HEK293 (cell line): Measurements from ENCODE around the gene ITPR2.

Source experiments
- CTCF ChIA-PET: fragments of 350-600 bp; formaldehyde crosslinking; extraction: SDS; loops from one replicate; lab custom pipeline; 2021; ENCODE audit warnings: antibody characterized with exemption; lab: Yijun Ruan, JAX
- POLR2A ChIA-PET: fragments of 300-600 bp; formaldehyde crosslinking; extraction: SDS; loops from one replicate; lab custom pipeline; 2020; ENCODE audit warnings: antibody characterized with exemption, inconsistent platforms; lab: Yijun Ruan, JAX
- H3K27ac ChIP-seq: fragments of 200-500 bp; sonication (Bioruptor generic); 2 replicates; pipeline ENCODE4 v1.5.1; 2014; ENCODE audit warnings: low read depth, low read length, control low read depth, inconsistent platforms; ENCODE audit errors: extremely low read depth
- H3K36me3 ChIP-seq, 2 experiments: fragments of 200-500 bp in 1 of 2; sonication (Bioruptor generic) in 1 of 2; 1 replicate in 1 of 2; 2 replicates in 1 of 2; pipeline ENCODE4 v1.5.1; 2014 to 2017; ENCODE audit warnings: inconsistent platforms in 2 of 2, low read length in 2 of 2; ENCODE audit not compliant: control insufficient read depth in 2 of 2, insufficient read depth in 1 of 2
- H3K4me1 ChIP-seq: fragments of 200-500 bp; sonication (Bioruptor generic); 2 replicates; pipeline ENCODE4 v1.5.1; 2014; ENCODE audit warnings: mild to moderate bottlenecking, low read length, inconsistent platforms; ENCODE audit not compliant: control insufficient read depth, insufficient read depth
- H3K4me3 ChIP-seq: 2 replicates; pipeline ENCODE4 v1.5.1; 2011; ENCODE audit warnings: low read depth, mild to moderate bottlenecking, control low read depth, low read length, moderate library complexity
- H3K9me3 ChIP-seq: fragments of 200-500 bp; sonication (Bioruptor generic); 2 replicates; pipeline ENCODE4 v1.5.1; 2014; ENCODE audit warnings: low read depth, low read length, inconsistent platforms; ENCODE audit not compliant: control insufficient read depth, insufficient read depth
- SCRT2 ChIP-seq: fragments of 450-650 bp; formaldehyde crosslinking; IDR thresholded peaks from 2 replicates; pipeline ENCODE4 v1.5.1; 2016; ENCODE audit warnings: missing biosample characterization, missing genetic modification characterization
- SP7 ChIP-seq: fragments of 450-650 bp; formaldehyde crosslinking; IDR thresholded peaks from 2 replicates; pipeline ENCODE4 v1.5.1; 2016; ENCODE audit warnings: missing biosample characterization, missing genetic modification characterization
- ZBTB20 ChIP-seq: fragments of 450-650 bp; formaldehyde crosslinking; IDR thresholded peaks from 2 replicates; pipeline ENCODE4 v1.5.1; 2016; ENCODE audit warnings: missing biosample characterization, missing genetic modification characterization
- ZNF146 ChIP-seq: fragments of 450-650 bp; formaldehyde crosslinking; IDR thresholded peaks from 2 replicates; pipeline ENCODE4 v1.5.1; 2016; ENCODE audit warnings: missing biosample characterization, missing genetic modification characterization
- ZNF155 ChIP-seq: fragments of 450-650 bp; formaldehyde crosslinking; IDR thresholded peaks from 2 replicates; pipeline ENCODE4 v1.5.1; 2016; ENCODE audit warnings: missing biosample characterization, missing genetic modification characterization
- ZNF174 ChIP-seq: fragments of 450-650 bp; formaldehyde crosslinking; IDR thresholded peaks from 2 replicates; pipeline ENCODE4 v1.5.0; 2017; ENCODE audit warnings: missing biosample characterization, mild to moderate bottlenecking, missing genetic modification characterization
- ZNF19 ChIP-seq: fragments of 450-650 bp; formaldehyde crosslinking; IDR thresholded peaks from 2 replicates; pipeline ENCODE4; 2016; ENCODE audit warnings: missing biosample characterization, missing genetic modification characterization, low read depth
- ZNF350 ChIP-seq: fragments of 450-650 bp; formaldehyde crosslinking; IDR thresholded peaks from 2 replicates; pipeline ENCODE4 v1.5.0; 2017; ENCODE audit warnings: missing biosample characterization, mild to moderate bottlenecking, missing genetic modification characterization
- ZNF596 ChIP-seq: fragments of 450-650 bp; IDR thresholded peaks from 2 replicates; pipeline ENCODE4 v1.5.0; 2018; ENCODE audit warnings: missing biosample characterization, mild to moderate bottlenecking, missing genetic modification characterization, moderate library complexity
- TF ChIP-seq, protein P1 (sequence below): fragments of 450-650 bp; formaldehyde crosslinking; IDR thresholded peaks from 2 replicates; pipeline ENCODE4 v1.5.1; 2016; ENCODE audit warnings: missing biosample characterization, missing genetic modification characterization
- TF ChIP-seq, protein P2 (sequence below): fragments of 450-650 bp; formaldehyde crosslinking; IDR thresholded peaks from 2 replicates; pipeline ENCODE4 v1.5.1; 2016; ENCODE audit warnings: missing biosample characterization, missing genetic modification characterization
- TF ChIP-seq, protein P3 (sequence below): fragments of 450-650 bp; IDR thresholded peaks from 2 replicates; pipeline ENCODE4 v1.5.1; 2018; ENCODE audit warnings: missing biosample characterization, mild to moderate bottlenecking, missing genetic modification characterization
- TF ChIP-seq, protein P4 (sequence below): fragments of 450-650 bp; formaldehyde crosslinking; IDR thresholded peaks from 2 replicates; pipeline ENCODE4 v1.5.1; 2016; ENCODE audit warnings: missing biosample characterization, missing genetic modification characterization, low read depth
- TF ChIP-seq, protein P5 (sequence below): fragments of 450-650 bp; formaldehyde crosslinking; IDR thresholded peaks from 2 replicates; pipeline ENCODE4 v1.5.1; 2016; ENCODE audit warnings: missing biosample characterization, missing genetic modification characterization
- TF ChIP-seq, protein P6 (sequence below): fragments of 450-650 bp; formaldehyde crosslinking; IDR thresholded peaks from 2 replicates; pipeline ENCODE4 v1.5.1; 2017; ENCODE audit warnings: missing biosample characterization, missing genetic modification characterization

ITPR2 gene

DNA sequence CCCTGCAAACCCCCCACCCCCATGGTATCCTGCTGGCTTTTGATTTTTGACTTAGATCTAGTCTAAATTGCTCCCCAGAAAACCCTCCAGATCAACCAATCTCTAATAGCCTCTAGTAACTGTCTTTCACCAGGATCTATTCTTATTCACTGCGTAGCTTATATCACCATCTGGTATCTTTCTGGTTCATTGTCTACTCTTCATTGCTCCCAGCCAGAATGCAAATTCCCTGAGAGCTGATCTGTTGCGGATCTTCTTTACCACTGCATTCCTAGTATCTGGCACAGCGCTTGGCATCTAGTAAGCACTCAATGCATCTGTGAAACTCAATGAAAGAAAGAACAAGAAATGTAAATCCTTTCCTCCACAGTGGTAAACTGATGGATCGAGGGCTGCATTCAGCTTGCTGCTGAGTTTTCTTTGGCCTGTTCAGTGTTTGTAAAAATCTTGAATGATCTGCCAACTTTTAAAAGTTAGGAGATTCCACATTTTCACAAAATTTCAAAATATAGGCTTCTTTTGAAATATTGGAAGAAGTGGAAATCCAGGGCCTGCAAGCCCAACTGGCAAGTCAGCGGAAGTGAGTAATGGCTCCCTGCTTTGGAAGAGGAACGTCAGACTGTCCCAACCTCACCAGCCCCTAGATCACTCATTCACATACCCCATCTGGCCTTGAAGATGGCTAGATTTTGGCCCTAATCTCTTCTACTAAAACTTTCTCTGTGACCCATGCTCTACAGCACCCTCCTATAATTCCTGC, 363.4 kb downstream of the ITPR2 start:
- TF ChIP-seq, protein P1, sequence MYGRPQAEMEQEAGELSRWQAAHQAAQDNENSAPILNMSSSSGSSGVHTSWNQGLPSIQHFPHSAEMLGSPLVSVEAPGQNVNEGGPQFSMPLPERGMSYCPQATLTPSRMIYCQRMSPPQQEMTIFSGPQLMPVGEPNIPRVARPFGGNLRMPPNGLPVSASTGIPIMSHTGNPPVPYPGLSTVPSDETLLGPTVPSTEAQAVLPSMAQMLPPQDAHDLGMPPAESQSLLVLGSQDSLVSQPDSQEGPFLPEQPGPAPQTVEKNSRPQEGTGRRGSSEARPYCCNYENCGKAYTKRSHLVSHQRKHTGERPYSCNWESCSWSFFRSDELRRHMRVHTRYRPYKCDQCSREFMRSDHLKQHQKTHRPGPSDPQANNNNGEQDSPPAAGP (tag by site-specific recombination), result no peak
- TF ChIP-seq ZNF350 (no peak), ZNF155 (tag by site-specific recombination) (no peak)
- TF ChIP-seq, protein P2, sequence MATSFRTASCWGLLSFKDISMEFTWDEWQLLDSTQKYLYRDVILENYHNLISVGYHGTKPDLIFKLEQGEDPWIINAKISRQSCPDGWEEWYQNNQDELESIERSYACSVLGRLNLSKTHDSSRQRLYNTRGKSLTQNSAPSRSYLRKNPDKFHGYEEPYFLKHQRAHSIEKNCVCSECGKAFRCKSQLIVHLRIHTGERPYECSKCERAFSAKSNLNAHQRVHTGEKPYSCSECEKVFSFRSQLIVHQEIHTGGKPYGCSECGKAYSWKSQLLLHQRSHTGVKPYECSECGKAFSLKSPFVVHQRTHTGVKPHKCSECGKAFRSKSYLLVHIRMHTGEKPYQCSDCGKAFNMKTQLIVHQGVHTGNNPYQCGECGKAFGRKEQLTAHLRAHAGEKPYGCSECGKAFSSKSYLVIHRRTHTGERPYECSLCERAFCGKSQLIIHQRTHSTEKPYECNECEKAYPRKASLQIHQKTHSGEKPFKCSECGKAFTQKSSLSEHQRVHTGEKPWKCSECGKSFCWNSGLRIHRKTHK (tag by site-specific recombination), result no peak
- TF ChIP-seq, protein P3, sequence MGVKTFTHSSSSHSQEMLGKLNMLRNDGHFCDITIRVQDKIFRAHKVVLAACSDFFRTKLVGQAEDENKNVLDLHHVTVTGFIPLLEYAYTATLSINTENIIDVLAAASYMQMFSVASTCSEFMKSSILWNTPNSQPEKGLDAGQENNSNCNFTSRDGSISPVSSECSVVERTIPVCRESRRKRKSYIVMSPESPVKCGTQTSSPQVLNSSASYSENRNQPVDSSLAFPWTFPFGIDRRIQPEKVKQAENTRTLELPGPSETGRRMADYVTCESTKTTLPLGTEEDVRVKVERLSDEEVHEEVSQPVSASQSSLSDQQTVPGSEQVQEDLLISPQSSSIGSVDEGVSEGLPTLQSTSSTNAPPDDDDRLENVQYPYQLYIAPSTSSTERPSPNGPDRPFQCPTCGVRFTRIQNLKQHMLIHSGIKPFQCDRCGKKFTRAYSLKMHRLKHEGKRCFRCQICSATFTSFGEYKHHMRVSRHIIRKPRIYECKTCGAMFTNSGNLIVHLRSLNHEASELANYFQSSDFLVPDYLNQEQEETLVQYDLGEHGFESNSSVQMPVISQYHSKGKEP (tag by site-specific recombination), result no peak
- Histone ChIP-seq H3K36me3 (no peaks in the 10 kb centered on the region; a peak in 1 of 3 replicates), H3K4me1 (no peaks in the 10 kb centered on the region), H3K27ac (no peak overlapping the region), H3K4me3 (no peak overlapping the region), H3K9me3 (no peaks in the 10 kb centered on the region)
- CTCF ChIA-PET, result no interaction called here
- POLR2A ChIA-PET, result no interaction called here

DNA sequence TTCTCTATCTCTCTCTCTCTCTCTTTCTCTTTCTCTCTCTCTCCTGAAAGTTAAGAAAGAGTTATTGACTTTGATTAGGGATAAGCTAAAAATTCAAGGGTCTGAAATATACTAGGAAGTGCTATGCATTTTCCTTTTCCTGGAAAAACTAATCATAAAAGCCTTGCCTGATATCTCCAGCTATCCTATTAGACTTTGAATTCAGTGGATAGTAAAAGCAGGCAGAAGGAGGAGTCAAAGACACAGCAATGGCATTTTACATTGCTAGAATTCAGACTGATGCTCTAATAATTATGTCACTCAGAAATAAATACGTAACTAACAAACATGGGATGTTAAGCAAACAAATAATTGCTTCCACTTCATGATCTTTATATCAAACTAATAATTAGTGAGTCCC, 365.6 kb downstream of the ITPR2 start:
- Histone ChIP-seq H3K9me3 (no peaks in the 10 kb centered on the region), H3K36me3 (no peaks in the 10 kb centered on the region), H3K4me3 (no peak overlapping the region)
- CTCF ChIA-PET, result interaction anchor here (0.6 to 1.3 kb wide), 3 partner anchors 185 to 1174 kb away, joined by 3 read pairs; no protein-coding TSS in a partner anchor
- POLR2A ChIA-PET, result no interaction called here
- TF ChIP-seq ZNF596 (tag by site-specific recombination) (peak; percentile 29; the same call in 1 of the 2 replicates), SP7 (tag by site-specific recombination) (peak; percentile 88), ZNF19 (tag by site-specific recombination) (no peak)
- TF ChIP-seq, all 188 proteins: peak for 2
- no peak overlapping the region for H3K27ac ChIP-seq
- H3K4me1 ChIP-seq, result no peaks in the 10 kb centered on the region

DNA sequence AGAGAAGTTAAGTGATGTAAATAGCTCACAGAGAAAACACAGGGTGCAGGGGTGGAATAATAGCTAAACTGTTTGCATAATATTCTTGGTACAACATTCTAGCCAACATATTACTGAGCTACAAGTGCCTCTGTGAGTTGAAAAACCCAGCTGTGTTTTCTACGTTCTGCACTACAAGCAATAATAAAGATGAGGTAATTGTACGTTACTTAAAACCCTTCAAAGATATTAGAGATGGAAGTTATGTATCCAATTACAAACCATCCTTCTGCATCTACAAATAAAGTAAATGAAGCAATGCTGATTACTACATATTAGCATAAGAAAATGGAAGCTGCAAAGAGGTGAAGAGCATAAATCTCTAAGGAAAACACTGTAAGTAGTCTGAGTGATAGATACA, 366.3 kb downstream of the ITPR2 start:
- Histone ChIP-seq H3K36me3 (no peaks in the 10 kb centered on the region), H3K4me1 (no peaks in the 10 kb centered on the region), H3K27ac (no peak overlapping the region), H3K9me3 (no peaks in the 10 kb centered on the region), H3K4me3 (no peak overlapping the region)
- TF ChIP-seq SCRT2, result peak; percentile 74
- TF ChIP-seq, protein P4, sequence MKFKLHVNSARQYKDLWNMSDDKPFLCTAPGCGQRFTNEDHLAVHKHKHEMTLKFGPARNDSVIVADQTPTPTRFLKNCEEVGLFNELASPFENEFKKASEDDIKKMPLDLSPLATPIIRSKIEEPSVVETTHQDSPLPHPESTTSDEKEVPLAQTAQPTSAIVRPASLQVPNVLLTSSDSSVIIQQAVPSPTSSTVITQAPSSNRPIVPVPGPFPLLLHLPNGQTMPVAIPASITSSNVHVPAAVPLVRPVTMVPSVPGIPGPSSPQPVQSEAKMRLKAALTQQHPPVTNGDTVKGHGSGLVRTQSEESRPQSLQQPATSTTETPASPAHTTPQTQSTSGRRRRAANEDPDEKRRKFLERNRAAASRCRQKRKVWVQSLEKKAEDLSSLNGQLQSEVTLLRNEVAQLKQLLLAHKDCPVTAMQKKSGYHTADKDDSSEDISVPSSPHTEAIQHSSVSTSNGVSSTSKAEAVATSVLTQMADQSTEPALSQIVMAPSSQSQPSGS (tag by site-specific recombination), result peak; percentile 57; the same call in 1 of the 2 replicates
- peak; percentile 26; the same call in 1 of the 2 replicates for TF ChIP-seq ZBTB20 (tag by site-specific recombination)
- TF ChIP-seq, protein P5, sequence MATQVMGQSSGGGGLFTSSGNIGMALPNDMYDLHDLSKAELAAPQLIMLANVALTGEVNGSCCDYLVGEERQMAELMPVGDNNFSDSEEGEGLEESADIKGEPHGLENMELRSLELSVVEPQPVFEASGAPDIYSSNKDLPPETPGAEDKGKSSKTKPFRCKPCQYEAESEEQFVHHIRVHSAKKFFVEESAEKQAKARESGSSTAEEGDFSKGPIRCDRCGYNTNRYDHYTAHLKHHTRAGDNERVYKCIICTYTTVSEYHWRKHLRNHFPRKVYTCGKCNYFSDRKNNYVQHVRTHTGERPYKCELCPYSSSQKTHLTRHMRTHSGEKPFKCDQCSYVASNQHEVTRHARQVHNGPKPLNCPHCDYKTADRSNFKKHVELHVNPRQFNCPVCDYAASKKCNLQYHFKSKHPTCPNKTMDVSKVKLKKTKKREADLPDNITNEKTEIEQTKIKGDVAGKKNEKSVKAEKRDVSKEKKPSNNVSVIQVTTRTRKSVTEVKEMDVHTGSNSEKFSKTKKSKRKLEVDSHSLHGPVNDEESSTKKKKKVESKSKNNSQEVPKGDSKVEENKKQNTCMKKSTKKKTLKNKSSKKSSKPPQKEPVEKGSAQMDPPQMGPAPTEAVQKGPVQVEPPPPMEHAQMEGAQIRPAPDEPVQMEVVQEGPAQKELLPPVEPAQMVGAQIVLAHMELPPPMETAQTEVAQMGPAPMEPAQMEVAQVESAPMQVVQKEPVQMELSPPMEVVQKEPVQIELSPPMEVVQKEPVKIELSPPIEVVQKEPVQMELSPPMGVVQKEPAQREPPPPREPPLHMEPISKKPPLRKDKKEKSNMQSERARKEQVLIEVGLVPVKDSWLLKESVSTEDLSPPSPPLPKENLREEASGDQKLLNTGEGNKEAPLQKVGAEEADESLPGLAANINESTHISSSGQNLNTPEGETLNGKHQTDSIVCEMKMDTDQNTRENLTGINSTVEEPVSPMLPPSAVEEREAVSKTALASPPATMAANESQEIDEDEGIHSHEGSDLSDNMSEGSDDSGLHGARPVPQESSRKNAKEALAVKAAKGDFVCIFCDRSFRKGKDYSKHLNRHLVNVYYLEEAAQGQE, result no peak
- no peak for TF ChIP-seq ZNF146
- no peak for TF ChIP-seq ZNF174
- peak; percentile 74 for TF ChIP-seq SP7 (tag by site-specific recombination)
- TF ChIP-seq, protein P6, sequence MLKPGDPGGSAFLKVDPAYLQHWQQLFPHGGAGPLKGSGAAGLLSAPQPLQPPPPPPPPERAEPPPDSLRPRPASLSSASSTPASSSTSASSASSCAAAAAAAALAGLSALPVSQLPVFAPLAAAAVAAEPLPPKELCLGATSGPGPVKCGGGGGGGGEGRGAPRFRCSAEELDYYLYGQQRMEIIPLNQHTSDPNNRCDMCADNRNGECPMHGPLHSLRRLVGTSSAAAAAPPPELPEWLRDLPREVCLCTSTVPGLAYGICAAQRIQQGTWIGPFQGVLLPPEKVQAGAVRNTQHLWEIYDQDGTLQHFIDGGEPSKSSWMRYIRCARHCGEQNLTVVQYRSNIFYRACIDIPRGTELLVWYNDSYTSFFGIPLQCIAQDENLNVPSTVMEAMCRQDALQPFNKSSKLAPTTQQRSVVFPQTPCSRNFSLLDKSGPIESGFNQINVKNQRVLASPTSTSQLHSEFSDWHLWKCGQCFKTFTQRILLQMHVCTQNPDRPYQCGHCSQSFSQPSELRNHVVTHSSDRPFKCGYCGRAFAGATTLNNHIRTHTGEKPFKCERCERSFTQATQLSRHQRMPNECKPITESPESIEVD, result peak; percentile 65
- CTCF ChIA-PET, result interaction anchor here (0.6 to 1.3 kb wide), 3 partner anchors 185 to 1175 kb away, joined by 3 read pairs; no protein-coding TSS in a partner anchor
- POLR2A ChIA-PET, result no interaction called here
